OCI-LY3 (cell line): Measurements from ENCODE around the gene NTRK2.

ENCODE experiments used
- H2AFZ ChIP-seq: fragments of 200-600, 300-600 bp; shearing (Covaris generic); 2 replicates; pipeline ENCODE4 v1.6.0; 2014; ENCODE audit warnings: antibody characterized with exemption, low read depth, low read length
- H3K27ac ChIP-seq: fragments of 200-600, 300-600 bp; sonication (generic); 2 replicates; pipeline ENCODE4 v1.5.1; 2014; ENCODE audit warnings: mild to moderate bottlenecking, low read length, moderate library complexity, mixed read lengths
- H3K27me3 ChIP-seq: fragments of 200-600, 300-600 bp; sonication (generic); 2 replicates; pipeline ENCODE4 v1.6.1; 2014; ENCODE audit warnings: low read depth, low read length, mixed read lengths
- H3K36me3 ChIP-seq: fragments of 200-600, 300-600 bp; sonication (generic); replicated peaks from 2 replicates; pipeline ENCODE3; 2014; ENCODE audit warnings: low read depth, low read length, mixed read lengths
- H3K4me1 ChIP-seq: fragments of 300-600, 200-600 bp; sonication (generic); 2 replicates; pipeline ENCODE4 v1.6.1; 2014; ENCODE audit warnings: low read length, mixed read lengths
- H3K4me2 ChIP-seq: fragments of 200-600, 300-600 bp; sonication (generic); 2 replicates; pipeline ENCODE4 v1.6.1; 2014; ENCODE audit warnings: low read length, mixed read lengths
- H3K4me3 ChIP-seq: fragments of 300-600, 200-600 bp; sonication (generic); 2 replicates; pipeline ENCODE4 v1.5.1; 2014; ENCODE audit warnings: antibody characterized with exemption, mild to moderate bottlenecking, low read length, moderate library complexity
- H3K79me2 ChIP-seq: fragments of 300-600, 200-600 bp; shearing (Covaris generic); 2 replicates; pipeline ENCODE4 v1.6.1; 2014; ENCODE audit warnings: mild to moderate bottlenecking, low read length, mixed read lengths
- H3K9ac ChIP-seq: fragments of 300-600, 200-600 bp; shearing (Covaris generic); 2 replicates; pipeline ENCODE4 v1.6.0; 2014; ENCODE audit warnings: mild to moderate bottlenecking, low read length, moderate library complexity
- H3K9me3 ChIP-seq: fragments of 200-600, 300-600 bp; shearing (Covaris generic); 2 replicates; pipeline ENCODE4 v1.6.1; 2014; ENCODE audit warnings: low read length, mixed read lengths; ENCODE audit not compliant: insufficient read depth
- H4K20me1 ChIP-seq: fragments of 200-600, 300-600 bp; sonication (generic); 2 replicates; pipeline ENCODE4 v1.6.1; 2016; ENCODE audit warnings: low read length, mixed read lengths; ENCODE audit not compliant: insufficient read depth
- CTCF ChIP-seq: fragments of 200-600, 300-600 bp; sonication (generic); IDR thresholded peaks from 2 replicates; pipeline ENCODE4 v1.5.1; 2014; ENCODE audit warnings: antibody characterized with exemption, low read length, low read depth
- EZH2phosphoT487 ChIP-seq: fragments of 200-600 bp; shearing (Covaris generic); IDR thresholded peaks from 2 replicates; pipeline ENCODE4 v1.6.1; 2018; ENCODE audit warnings: antibody characterized with exemption, mixed run types, low read depth

NTRK2 gene

GRCh38 chr9:84867186-84867585 lies 197.7 kb downstream of the NTRK2 start:
- Histone ChIP-seq H3K4me3 (no peak overlapping the region), H3K79me2 (no peaks in the 10 kb centered on the region), H3K27me3 (no peaks in the 10 kb centered on the region), H3K9me3 (no peaks in the 10 kb centered on the region), H3K4me2 (no peak overlapping the region), H3K9ac (no peak overlapping the region), H4K20me1 (no peaks in the 10 kb centered on the region), H3K36me3 (no peaks in the 10 kb centered on the region), H3K4me1 (peaks cover 4% of the 10 kb centered on the region), H2AFZ (no peak overlapping the region), H3K27ac (no peak overlapping the region)
- TF ChIP-seq EZH2phosphoT487 = no peak
- TF ChIP-seq CTCF = no peak

- Histone ChIP-seq H3K4me3 (no peak overlapping the region), H3K9ac (no peak overlapping the region), H4K20me1 (no peaks in the 10 kb centered on the region), H3K27ac (no peak overlapping the region), H3K9me3 (no peaks in the 10 kb centered on the region), H3K36me3 (no peaks in the 10 kb centered on the region), H3K79me2 (no peaks in the 10 kb centered on the region), H3K27me3 (no peaks in the 10 kb centered on the region), H3K4me1 (peaks cover 4% of the 10 kb centered on the region), H3K4me2 (no peak overlapping the region), H2AFZ (no peak overlapping the region)
- no peak for TF ChIP-seq EZH2phosphoT487
- TF ChIP-seq CTCF = no peak
These were observed 199.6 kb downstream of the NTRK2 start for GRCh38 chr9:84869091-84869490.

- TF ChIP-seq CTCF = no peak
- TF ChIP-seq EZH2phosphoT487 = no peak
- H4K20me1 ChIP-seq = no peaks in the 10 kb centered on the region
- no peak overlapping the region for H3K4me2 ChIP-seq
- H3K4me1 ChIP-seq = peaks cover 4% of the 10 kb centered on the region
- no peak overlapping the region for H3K9ac ChIP-seq
- H3K4me3 ChIP-seq = no peak overlapping the region
- H2AFZ ChIP-seq = peak overlapping the region; percentile 83; the same call in 1 of the 2 replicates
- H3K27me3 ChIP-seq = no peaks in the 10 kb centered on the region
- H3K9me3 ChIP-seq = no peaks in the 10 kb centered on the region
- H3K79me2 ChIP-seq = no peaks in the 10 kb centered on the region
- H3K36me3 ChIP-seq = no peaks in the 10 kb centered on the region
- H3K27ac ChIP-seq = no peak overlapping the region
These were observed 202.5 kb downstream of the NTRK2 start for GRCh38 chr9:84871983-84872382.

GRCh38 chr9:84874022-84874421 lies 204.5 kb downstream of the NTRK2 start:
- no peaks in the 10 kb centered on the region for H3K36me3 ChIP-seq
- peak overlapping the region; percentile 47; the same call in 1 of the 2 replicates for H2AFZ ChIP-seq
- no peak overlapping the region for H3K4me3 ChIP-seq
- H3K4me2 ChIP-seq = no peak overlapping the region
- TF ChIP-seq EZH2phosphoT487 = no peak
- no peak for TF ChIP-seq CTCF
- H3K9me3 ChIP-seq = no peaks in the 10 kb centered on the region
- no peak overlapping the region for H3K27ac ChIP-seq
- no peaks in the 10 kb centered on the region for H3K79me2 ChIP-seq
- no peak overlapping the region for H3K9ac ChIP-seq
- H4K20me1 ChIP-seq = no peaks in the 10 kb centered on the region
- no peaks in the 10 kb centered on the region for H3K27me3 ChIP-seq
- H3K4me1 ChIP-seq = peaks cover 4% of the 10 kb centered on the region
